SK-N-MC (cell line): ENCODE measurements around the gene SENP8.
A peak's percentile ranks its signal among the peaks of the same experiment; 100 is the strongest.

ENCODE experiments used
- DNase-seq: peaks from one replicate; pipeline ENCODE4 v3.0.0-alpha.2; 2011; ENCODE audit warnings: low read depth, low spot score
- H3K27ac ChIP-seq: fragments of 200-600 bp; sonication (generic); 2 replicates; pipeline ENCODE4 v1.5.1; 2016; ENCODE audit warnings: mixed run types
- H3K36me3 ChIP-seq: fragments of 200-600 bp; sonication (generic); 2 replicates; pipeline ENCODE4 v1.6.1; 2017; ENCODE audit warnings: antibody characterized with exemption, low read length, mixed read lengths; ENCODE audit not compliant: insufficient read depth
- H3K4me3 ChIP-seq: fragments of 200-600 bp; sonication (generic); 2 replicates; pipeline ENCODE4 v1.5.1; 2016
- H3K9ac ChIP-seq: fragments of 200-600 bp; sonication (generic); 2 replicates; pipeline ENCODE4 v1.8.0; 2017; ENCODE audit warnings: mixed run types, mixed read lengths; ENCODE audit not compliant: insufficient read length
- H3K9me3 ChIP-seq: fragments of 200-600 bp; sonication (generic); 2 replicates; pipeline ENCODE4 v1.6.1; 2017; ENCODE audit warnings: low read depth, mild to moderate bottlenecking, antibody characterized with exemption, low read length, moderate library complexity, mixed read lengths
- EZH2 ChIP-seq: fragments of 200-600 bp; sonication (generic); IDR thresholded peaks from one replicate; pipeline ENCODE4 v1.6.1; 2017; ENCODE audit warnings: antibody characterized with exemption
- FOXP2 ChIP-seq: optimal IDR thresholded peaks from 2 replicates; pipeline ENCODE3; 2011; ENCODE audit warnings: mild to moderate bottlenecking, moderate library complexity; ENCODE audit not compliant: insufficient read depth; ENCODE audit errors: extremely low read length, control extremely low read depth
- POLR2AphosphoS5 ChIP-seq: IDR thresholded peaks from 2 replicates; pipeline ENCODE4 v1.6.1; 2012; ENCODE audit warnings: mild to moderate bottlenecking, low read depth, low read length, borderline replicate concordance

The SENP8 gene

GRCh38 chr15:72106068-72106467 lies 12.1 kb upstream of the SENP8 start:
- no peak for DNase-seq
- Histone ChIP-seq H3K9me3 (no peaks in the 10 kb centered on the region), H3K9ac (no peak overlapping the region), H3K27ac (no peak overlapping the region), H3K4me3 (no peak overlapping the region), H3K36me3 (no peaks in the 10 kb centered on the region)
- TF ChIP-seq FOXP2 (no peak), POLR2AphosphoS5 (no peak), EZH2 (no peak)

- Histone ChIP-seq H3K36me3 (no peaks in the 10 kb centered on the region), H3K27ac (no peak overlapping the region), H3K9ac (no peak overlapping the region), H3K4me3 (no peak overlapping the region), H3K9me3 (no peaks in the 10 kb centered on the region)
- no peak for DNase-seq
- TF ChIP-seq POLR2AphosphoS5, result no peak
Observed at GRCh38 chr15:72110355-72110754, 7.8 kb upstream of the SENP8 start.

GRCh38 chr15:72112116-72112515 lies 6.1 kb upstream of the SENP8 start:
- no peak overlapping the region for H3K9ac ChIP-seq
- TF ChIP-seq POLR2AphosphoS5 (no peak), EZH2 (no peak), FOXP2 (no peak)
- no peaks in the 10 kb centered on the region for H3K36me3 ChIP-seq
- no peak overlapping the region for H3K27ac ChIP-seq
- no peak for DNase-seq
- H3K4me3 ChIP-seq, result no peak overlapping the region
- no peaks in the 10 kb centered on the region for H3K9me3 ChIP-seq

GRCh38 chr15:72112805-72113204 lies 5.4 kb upstream of the SENP8 start:
- H3K36me3 ChIP-seq, result no peaks in the 10 kb centered on the region
- no peaks in the 10 kb centered on the region for H3K9me3 ChIP-seq
- no peak overlapping the region for H3K4me3 ChIP-seq
- no peak for TF ChIP-seq POLR2AphosphoS5
- no peak for TF ChIP-seq FOXP2
- TF ChIP-seq EZH2, result no peak
- no peak for DNase-seq
- H3K27ac ChIP-seq, result no peak overlapping the region
- H3K9ac ChIP-seq, result no peak overlapping the region

- TF ChIP-seq POLR2AphosphoS5 (no peak), FOXP2 (no peak), EZH2 (no peak)
- no peak for DNase-seq
- no peak overlapping the region; the same call in 1 of the 2 replicates for H3K27ac ChIP-seq
- H3K9ac ChIP-seq, result no peak overlapping the region
- no peak overlapping the region for H3K4me3 ChIP-seq
- H3K36me3 ChIP-seq, result no peaks in the 10 kb centered on the region
- H3K9me3 ChIP-seq, result no peaks in the 10 kb centered on the region
Observed at GRCh38 chr15:72113347-72114031, 4.7 kb upstream of the SENP8 start.

- no peak for TF ChIP-seq FOXP2
- TF ChIP-seq POLR2AphosphoS5, result no peak
- TF ChIP-seq EZH2, result no peak
- no peak for DNase-seq
- no peaks in the 10 kb centered on the region for H3K36me3 ChIP-seq
- peak overlapping the region; percentile 84 for H3K4me3 ChIP-seq
- no peak overlapping the region for H3K27ac ChIP-seq
- H3K9me3 ChIP-seq, result no peaks in the 10 kb centered on the region
- H3K9ac ChIP-seq, result peak overlapping the region; percentile 70
Observed at GRCh38 chr15:72116731-72117485, 1.3 kb upstream of the SENP8 start.

GRCh38 chr15:72117486-72118016 lies 652 bp upstream of the SENP8 start:
- Histone ChIP-seq H3K27ac (no peak overlapping the region), H3K4me3 (peak overlapping the region; percentile 84)
- TF ChIP-seq EZH2, result no peak
- no peak for TF ChIP-seq POLR2AphosphoS5
- TF ChIP-seq FOXP2, result no peak

GRCh38 chr15:72124218-72124617 lies 6.0 kb downstream of the SENP8 start:
- Histone ChIP-seq H3K36me3 (no peaks in the 10 kb centered on the region), H3K27ac (no peak overlapping the region), H3K4me3 (no peak overlapping the region), H3K9me3 (no peaks in the 10 kb centered on the region), H3K9ac (no peak overlapping the region)
- TF ChIP-seq EZH2 (no peak), POLR2AphosphoS5 (no peak), FOXP2 (no peak)
- DNase-seq, result no peak

More at GRCh38 chr15:72117486-72118016, 652 bp upstream of the SENP8 start:
- DNase-seq, result no peak
- no peaks in the 10 kb centered on the region for H3K36me3 ChIP-seq
- no peaks in the 10 kb centered on the region for H3K9me3 ChIP-seq
- H3K9ac ChIP-seq, result peak overlapping the region; percentile 70
